Gastroesophageal sphincter (tissue), 3 donors: ENCODE measurements around the gene RIC8B.

Experiments used
- EP300 ChIP-seq: sonication (generic); formaldehyde crosslinking; IDR thresholded peaks from one replicate; pipeline ENCODE4 v1.6.1; 2017; ENCODE audit warnings: antibody characterized with exemption, mild to moderate bottlenecking
- POLR2A ChIP-seq, 2 donors: fragments of 450-650 bp; IDR thresholded peaks; one replicate each; pipeline ENCODE4 v1.6.1; 2017; ENCODE audit warnings: antibody characterized with exemption in 2 of 2, mild to moderate bottlenecking in 2 of 2, moderate library complexity in 1 of 2
- POLR2AphosphoS5 ChIP-seq: sonication (generic); formaldehyde crosslinking; IDR thresholded peaks from one replicate; pipeline ENCODE4 v1.6.1; 2017; ENCODE audit warnings: antibody characterized with exemption
- TF ChIP-seq, protein P1 (sequence below), 4 experiments: fragments of 200-600 bp in 2 of 4; fragments of 450-650 bp in 2 of 4; sonication (generic) in 1 of 4; IDR thresholded peaks; one replicate each; pipeline ENCODE4 v1.5.1; 2017 to 2019; ENCODE audit warnings: antibody characterized with exemption in 4 of 4, mild to moderate bottlenecking in 2 of 4, moderate library complexity in 2 of 4

DNA sequence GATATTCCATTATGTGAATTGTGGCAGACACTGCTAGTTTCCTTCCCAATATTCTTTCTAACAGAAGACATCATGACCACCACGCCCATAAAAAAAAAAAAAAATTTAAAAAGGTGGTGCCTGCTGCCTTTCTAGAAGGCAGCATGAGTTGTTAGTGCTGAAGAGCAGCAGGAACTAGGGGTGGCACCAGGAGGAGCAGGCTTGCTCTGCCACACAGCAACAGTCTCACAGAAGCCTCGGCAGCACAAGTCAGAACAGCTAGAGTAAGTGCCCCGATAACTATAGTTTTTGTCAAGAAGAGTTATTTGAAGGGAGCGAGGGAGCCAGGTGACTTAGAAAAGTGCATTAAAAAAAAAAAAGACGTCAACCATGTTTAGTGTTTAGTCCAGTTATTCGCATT lies 114.8 kb downstream of the RIC8B start:
- no peak for TF ChIP-seq EP300
- no peak for TF ChIP-seq POLR2AphosphoS5
- no peak for TF ChIP-seq POLR2A (IDR thresholded peaks at IDR 0.05)
- TF ChIP-seq, protein P1, sequence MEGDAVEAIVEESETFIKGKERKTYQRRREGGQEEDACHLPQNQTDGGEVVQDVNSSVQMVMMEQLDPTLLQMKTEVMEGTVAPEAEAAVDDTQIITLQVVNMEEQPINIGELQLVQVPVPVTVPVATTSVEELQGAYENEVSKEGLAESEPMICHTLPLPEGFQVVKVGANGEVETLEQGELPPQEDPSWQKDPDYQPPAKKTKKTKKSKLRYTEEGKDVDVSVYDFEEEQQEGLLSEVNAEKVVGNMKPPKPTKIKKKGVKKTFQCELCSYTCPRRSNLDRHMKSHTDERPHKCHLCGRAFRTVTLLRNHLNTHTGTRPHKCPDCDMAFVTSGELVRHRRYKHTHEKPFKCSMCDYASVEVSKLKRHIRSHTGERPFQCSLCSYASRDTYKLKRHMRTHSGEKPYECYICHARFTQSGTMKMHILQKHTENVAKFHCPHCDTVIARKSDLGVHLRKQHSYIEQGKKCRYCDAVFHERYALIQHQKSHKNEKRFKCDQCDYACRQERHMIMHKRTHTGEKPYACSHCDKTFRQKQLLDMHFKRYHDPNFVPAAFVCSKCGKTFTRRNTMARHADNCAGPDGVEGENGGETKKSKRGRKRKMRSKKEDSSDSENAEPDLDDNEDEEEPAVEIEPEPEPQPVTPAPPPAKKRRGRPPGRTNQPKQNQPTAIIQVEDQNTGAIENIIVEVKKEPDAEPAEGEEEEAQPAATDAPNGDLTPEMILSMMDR (IDR thresholded peaks at IDR 0.05): no peak
